Psoas muscle (tissue), 8 donors: Measurements from ENCODE around the gene CHURC1. TPM values are rescaled to one million over a fixed set of nuclear protein-coding genes. Genes with fewer than 3 reads are reported as not detected.

Source experiments
- ATAC-seq, 4 donors: fragments of 200-7000 bp; cut with Tn5 transposase; one replicate each; pipeline ENCODE4 v1.9.1; 2020; ENCODE audit warnings: moderate library complexity in 3 of 4, mild to moderate bottlenecking in 2 of 4
- DNase-seq, 2 donors: peaks; one replicate each; pipeline ENCODE4 v3.0.0-alpha.2; 2020
- H3K27ac ChIP-seq: fragments of 200-600 bp; one replicate; pipeline ENCODE4 v1.8.0; 2022
- H3K27me3 ChIP-seq, 3 donors: fragments of 200-600 bp in 1 of 3; one replicate each; pipeline versions ENCODE4 v1.6.1 to v1.8.0; 2013 to 2022; ENCODE audit warnings: low read length in 2 of 3, mild to moderate bottlenecking in 2 of 3, moderate library complexity in 1 of 3; ENCODE audit not compliant: insufficient read depth in 3 of 3
- H3K36me3 ChIP-seq, 2 donors: fragments of 200-600 bp in 1 of 2; one replicate each; pipeline versions ENCODE4 v1.6.1 to v1.8.0; 2013 to 2022; ENCODE audit warnings: low read depth in 1 of 2, mild to moderate bottlenecking in 1 of 2, moderate library complexity in 1 of 2; ENCODE audit not compliant: insufficient read depth in 1 of 2
- H3K4me1 ChIP-seq: fragments of 200-600 bp; one replicate; pipeline ENCODE4 v1.8.0; 2022
- H3K4me3 ChIP-seq: fragments of 200-600 bp; one replicate; pipeline ENCODE4 v1.8.0; 2022; ENCODE audit warnings: mild to moderate bottlenecking
- H3K9me3 ChIP-seq: fragments of 200-600 bp; one replicate; pipeline ENCODE4 v1.8.0; 2022
- CTCF ChIP-seq: fragments of 200-600 bp; IDR thresholded peaks from one replicate; pipeline ENCODE4 v1.8.0; 2022; ENCODE audit warnings: antibody characterized with exemption
- WGBS, 3 donors: extraction: QIAGEN DNeasy Blood & Tissue Kit; methylation state at CpG; one replicate each; pipeline versions ENCODE4 v1.1.6 to v1.1.7; 2013; 5-methylcytosine and 5-hydroxymethylcytosine counted together
- intact Hi-C, 2 donors: fragments of 100-400 bp; cut with DNase I; formaldehyde crosslinking; loops; one replicate each; pipeline versions ENCODE4 v1.11.0 to v1.14.2; 2022
- polyA plus RNA-seq, 3 donors: library from polyadenylated mRNA; stranded (reverse); fragments of 200-250 nt; gene quantifications; one replicate each; pipeline ENCODE4 v1.2.3, GENCODE V29; 2013
- total RNA-seq, 4 donors: library from RNA; stranded (reverse); fragmentation: NEBNext Ultra II Directional in 2 of 4; extraction: Animal tissue kit (Norgen Biotek cat#: 25700) in 2 of 4; gene quantifications; one replicate each; pipeline versions ENCODE4 v1.2.1 to v1.2.4, GENCODE V29; 2021 to 2023
- donor health status: healthy with polysubstance abuse.
- donor health status: DM: no; HTN: no; CAD: no; lungs with moderate emphysema.
- donor health status: Bipolar disorder and iron deficiency.
- donor health status: healthy.
- donor health status: DM: yes; HTN: yes; CAD: no.
- donor health status: DM: no; HTN: no; CAD: no.
- donor health status: DM: no; HTN: no; CAD: no.
- donor health status: DM: yes; HTN: yes; CAD: no.

Gene CHURC1
- total and polyA plus RNA-seq, 7 donors: 31.4 to 112 (median 77.9) TPM

GRCh38 chr14:64966976-64967375, 52.7 kb downstream of the CHURC1 start:
- 97 to 100% (median 100%) methylated on average over 2 of the region's 2 CpGs for WGBS, 3 donors
- no peak for ATAC-seq
- Histone ChIP-seq H3K9me3 (no peaks in the 10 kb centered on the region), H3K36me3 (no peaks in the 10 kb centered on the region), H3K4me3 (no peak overlapping the region), H3K4me1 (peaks cover 32% of the 10 kb centered on the region), H3K27me3 (no peaks in the 10 kb centered on the region), H3K27ac (no peak overlapping the region)
- no peak for DNase-seq
- intact Hi-C loops: loop anchor here in 1 of 2 donors (5.0 kb wide), 1 partner anchor 40 kb away; no protein-coding TSS in a partner anchor
- TF ChIP-seq CTCF: no peak

GRCh38 chr14:64968167-64968566, 53.9 kb downstream of the CHURC1 start:
- Histone ChIP-seq H3K4me3 (no peak overlapping the region), H3K4me1 (peaks cover 32% of the 10 kb centered on the region), H3K27me3 (no peaks in the 10 kb centered on the region), H3K36me3 (no peaks in the 10 kb centered on the region), H3K27ac (no peak overlapping the region), H3K9me3 (no peaks in the 10 kb centered on the region)
- 86 to 89% (median 86%) methylated on average over 7 of the region's 7 CpGs for WGBS, 3 donors
- DNase-seq: no peak
- ATAC-seq: no peak
- TF ChIP-seq CTCF: no peak
- intact Hi-C loops: loop anchor here in 1 of 2 donors (5.0 kb wide), 1 partner anchor 41 kb away; no protein-coding TSS in a partner anchor

GRCh38 chr14:64968651-64969050, 54.4 kb downstream of the CHURC1 start:
- DNase-seq: no peak
- no peaks in the 10 kb centered on the region for H3K27me3 ChIP-seq
- H3K9me3 ChIP-seq: no peaks in the 10 kb centered on the region
- no peaks in the 10 kb centered on the region for H3K36me3 ChIP-seq
- no peak overlapping the region for H3K4me3 ChIP-seq
- intact Hi-C loops: loop anchor here in 1 of 2 donors (5.0 kb wide), 1 partner anchor 41 kb away; no protein-coding TSS in a partner anchor
- 41 to 75% (median 58%) methylated on average over 6 of the region's 6 CpGs for WGBS, 3 donors
- peak overlapping the region; percentile 69 for H3K27ac ChIP-seq
- TF ChIP-seq CTCF: no peak
- peaks cover 32% of the 10 kb centered on the region for H3K4me1 ChIP-seq
- ATAC-seq: peak in 3 of 4 donors; percentile 27 to 45 (median 30)

GRCh38 chr14:64970041-64970440, 55.8 kb downstream of the CHURC1 start:
- peak overlapping the region; percentile 69 for H3K27ac ChIP-seq
- DNase-seq: no peak
- no peak for ATAC-seq
- no peaks in the 10 kb centered on the region for H3K36me3 ChIP-seq
- intact Hi-C loops: no loop called here
- no peak overlapping the region for H3K4me3 ChIP-seq
- H3K27me3 ChIP-seq: no peaks in the 10 kb centered on the region
- H3K9me3 ChIP-seq: no peaks in the 10 kb centered on the region
- 74 to 89% (median 88%) methylated on average over 3 of the region's 3 CpGs for WGBS, 3 donors
- no peak for TF ChIP-seq CTCF
- peaks cover 32% of the 10 kb centered on the region for H3K4me1 ChIP-seq
